IMR-90 (cell line): Measurements from ENCODE around the gene BCHE. TPM values are rescaled to one million over a fixed set of nuclear protein-coding genes. Genes with fewer than 3 reads are reported as not detected.

Experiments
- ATAC-seq: fragments of 200-7000 bp; cut with Tn5 transposase; 2 replicates; pipeline ENCODE4 v1.9.1; 2020; ENCODE audit warnings: low read depth, mild to moderate bottlenecking, moderate library complexity
- BruUV-seq: library from RNA; stranded (reverse); fragments of 400-500 nt; replicated peaks from 2 replicates; lab custom pipeline; 2021; lab: Mats Ljungman, UMichigan
- CTCF ChIA-PET: fragments of 300-600 bp; formaldehyde crosslinking; extraction: SDS; loops from one replicate; lab custom pipeline; 2021; ENCODE audit warnings: antibody characterized with exemption; lab: Yijun Ruan, JAX
- POLR2A ChIA-PET: fragments of 300-600 bp; sonication (Branson Sonifier 250); formaldehyde crosslinking; loops from one replicate; lab custom pipeline; 2022; ENCODE audit warnings: antibody characterized with exemption; ENCODE audit not compliant: unreplicated experiment; lab: Charles Lee
- DNase-seq: peaks from one replicate; pipeline ENCODE4 v3.0.0; 2013
- H2AFZ ChIP-seq: replicated peaks from 2 replicates; pipeline ENCODE3; 2013; ENCODE audit warnings: low read length, mild to moderate bottlenecking; ENCODE audit not compliant: poor library complexity
- H2AK5ac ChIP-seq: 2 replicates; pipeline ENCODE4 v1.6.1; 2013; ENCODE audit warnings: low read depth, low read length, inconsistent platforms
- H2AK9ac ChIP-seq: replicated peaks from 2 replicates; pipeline ENCODE3; 2013; ENCODE audit warnings: mild to moderate bottlenecking, low read depth, low read length, moderate library complexity; ENCODE audit not compliant: poor library complexity
- H2BK120ac ChIP-seq: 2 replicates; pipeline ENCODE4 v1.6.1; 2013; ENCODE audit warnings: low read depth, low read length, inconsistent platforms
- H2BK15ac ChIP-seq: 3 replicates; pipeline ENCODE4 v1.6.1; 2013; ENCODE audit warnings: low read depth, low read length, inconsistent platforms
- H2BK20ac ChIP-seq: 2 replicates; pipeline ENCODE4 v1.6.1; 2013; ENCODE audit warnings: low read depth, mild to moderate bottlenecking, inconsistent platforms, low read length, moderate library complexity
- H2BK5ac ChIP-seq: 2 replicates; pipeline ENCODE4 v1.6.1; 2013; ENCODE audit warnings: mild to moderate bottlenecking, low read depth, low read length, inconsistent platforms; ENCODE audit not compliant: poor library complexity, severe bottlenecking
- H3K14ac ChIP-seq: replicated peaks from 2 replicates; pipeline ENCODE4 v1.6.1; 2013; ENCODE audit warnings: low read depth, low read length, inconsistent platforms
- H3K18ac ChIP-seq: 2 replicates; pipeline ENCODE4 v1.6.1; 2013; ENCODE audit warnings: low read depth, low read length, control low read depth
- H3K23ac ChIP-seq: 2 replicates; pipeline ENCODE4 v1.6.1; 2013; ENCODE audit warnings: low read depth, low read length, inconsistent platforms
- H3K27ac ChIP-seq: 2 replicates; pipeline ENCODE4 v1.5.1; 2013; ENCODE audit warnings: mild to moderate bottlenecking, control low read depth, low read length; ENCODE audit not compliant: insufficient read depth
- H3K27me3 ChIP-seq: 2 replicates; pipeline ENCODE4 v1.6.1; 2013; ENCODE audit warnings: low read length; ENCODE audit not compliant: control insufficient read depth, insufficient read depth
- H3K36me3 ChIP-seq: 2 replicates; pipeline ENCODE4 v1.6.1; 2013; ENCODE audit warnings: low read length, mixed read lengths; ENCODE audit not compliant: control insufficient read depth, insufficient read depth
- H3K4ac ChIP-seq: 2 replicates; pipeline ENCODE4 v1.6.1; 2013; ENCODE audit warnings: low read depth, low read length, inconsistent platforms
- H3K4me1 ChIP-seq: 2 replicates; pipeline ENCODE4 v1.6.1; 2013; ENCODE audit warnings: low read length, mixed read lengths; ENCODE audit not compliant: control insufficient read depth, insufficient read depth
- H3K4me2 ChIP-seq: 2 replicates; pipeline ENCODE4 v1.6.1; 2013; ENCODE audit warnings: low read depth, mild to moderate bottlenecking, control low read depth, low read length, moderate library complexity
- H3K4me3 ChIP-seq: 2 replicates; pipeline ENCODE4 v1.5.1; 2013; ENCODE audit warnings: low read depth, mild to moderate bottlenecking, control low read depth, low read length, moderate library complexity; ENCODE audit not compliant: insufficient read depth
- H3K56ac ChIP-seq: 2 replicates; pipeline ENCODE4 v1.6.1; 2013; ENCODE audit warnings: low read length, inconsistent platforms; ENCODE audit not compliant: insufficient read depth; ENCODE audit errors: extremely low read depth
- H3K79me1 ChIP-seq, 2 experiments: 2 replicates each; pipeline ENCODE4 v1.6.1; 2013; ENCODE audit warnings: low read length in 2 of 2, inconsistent platforms in 1 of 2, low read depth in 1 of 2
- H3K9ac ChIP-seq: 2 replicates; pipeline ENCODE4 v1.6.1; 2013; ENCODE audit warnings: low read depth, low read length, control low read depth
- H3K9me1 ChIP-seq: 2 replicates; pipeline ENCODE4 v1.6.1; 2013; ENCODE audit warnings: low read length, inconsistent platforms; ENCODE audit not compliant: insufficient read depth
- H3K9me3 ChIP-seq: 2 replicates; pipeline ENCODE4 v1.6.1; 2013; ENCODE audit warnings: low read length; ENCODE audit not compliant: control insufficient read depth, insufficient read depth
- H4K20me1 ChIP-seq: 2 replicates; pipeline ENCODE4 v1.6.1; 2013; ENCODE audit warnings: low read length, inconsistent platforms; ENCODE audit not compliant: insufficient read depth
- H4K5ac ChIP-seq: 2 replicates; pipeline ENCODE4 v1.6.1; 2013; ENCODE audit warnings: mild to moderate bottlenecking, low read depth, low read length, control low read depth
- H4K8ac ChIP-seq, 2 experiments: 2 replicates each; pipeline ENCODE4 v1.6.1; 2013; ENCODE audit warnings: low read depth in 2 of 2, low read length in 2 of 2, control low read depth in 1 of 2, inconsistent platforms in 1 of 2
- H4K91ac ChIP-seq: 2 replicates; pipeline ENCODE4 v1.6.1; 2013; ENCODE audit warnings: low read depth, low read length, inconsistent platforms; ENCODE audit not compliant: insufficient read depth
- BHLHE40 ChIP-seq: fragments of 150-350 bp; IDR thresholded peaks from 2 replicates; pipeline ENCODE4 v1.6.1; 2016; ENCODE audit warnings: mild to moderate bottlenecking, low read depth, low read length
- CEBPB ChIP-seq: IDR thresholded peaks from 2 replicates; pipeline ENCODE4 v1.6.1; 2012; ENCODE audit warnings: low read depth, low read length, improper control_type of control experiment
- CHD1 ChIP-seq: IDR thresholded peaks from 2 replicates; pipeline ENCODE4 v1.6.1; 2012; ENCODE audit warnings: low read depth, low read length, improper control_type of control experiment
- FOS ChIP-seq: fragments of 150-350 bp; IDR thresholded peaks from 2 replicates; pipeline ENCODE4 v1.6.1; 2016; ENCODE audit warnings: low read depth, low read length
- MAFK ChIP-seq: IDR thresholded peaks from 2 replicates; pipeline ENCODE4 v1.6.1; 2012; ENCODE audit warnings: low read depth, low read length, improper control_type of control experiment
- MAZ ChIP-seq: IDR thresholded peaks from 2 replicates; pipeline ENCODE4 v1.6.1; 2012; ENCODE audit warnings: low read depth, mild to moderate bottlenecking, low read length, improper control_type of control experiment, moderate library complexity, borderline replicate concordance
- MXI1 ChIP-seq: IDR thresholded peaks from 2 replicates; pipeline ENCODE4 v1.6.1; 2012; ENCODE audit warnings: low read depth, mild to moderate bottlenecking, low read length, moderate library complexity, borderline replicate concordance
- NFE2L2 ChIP-seq: fragments of 150-350 bp; IDR thresholded peaks from 2 replicates; pipeline ENCODE4 v1.6.1; 2016; ENCODE audit warnings: low read depth, mild to moderate bottlenecking, low read length
- POLR2A ChIP-seq: IDR thresholded peaks from 2 replicates; pipeline ENCODE4 v1.6.1; 2012; ENCODE audit warnings: mild to moderate bottlenecking, low read depth, low read length
- RAD21 ChIP-seq: IDR thresholded peaks from 2 replicates; pipeline ENCODE4 v1.6.1; 2012; ENCODE audit warnings: low read length, improper control_type of control experiment
- RCOR1 ChIP-seq: IDR thresholded peaks from 2 replicates; pipeline ENCODE4 v1.6.1; 2012; ENCODE audit warnings: mild to moderate bottlenecking, low read length, improper control_type of control experiment; ENCODE audit not compliant: insufficient replicate concordance
- RFX5 ChIP-seq: IDR thresholded peaks from 2 replicates; pipeline ENCODE4 v1.8.0; 2012; ENCODE audit warnings: low read depth, mild to moderate bottlenecking, low read length, moderate library complexity
- SMC3 ChIP-seq: fragments of 150-350 bp; IDR thresholded peaks from 2 replicates; pipeline ENCODE4 v1.6.1; 2016; ENCODE audit warnings: low read depth, mild to moderate bottlenecking, antibody characterized with exemption, low read length, moderate library complexity
- WGBS, 2 experiments: methylation state at CpG; one replicate each; pipeline versions ENCODE4 v1.1.5 to v1.1.7; 2013; ENCODE audit warnings: missing lambda C conversion rate in 2 of 2; ENCODE audit not compliant: insufficient read length in 1 of 2; ENCODE audit errors: extremely low coverage in 2 of 2; 5-methylcytosine and 5-hydroxymethylcytosine counted together
- dilution Hi-C: fragments of 300-500 bp; cut with HindIII; formaldehyde crosslinking; loops from one replicate; pipeline ENCODE4 v1.14.3; 2018; ENCODE audit warnings: low sequenced_read_pairs; ENCODE audit not compliant: unreplicated experiment
- in situ Hi-C: fragments of 300-500 bp; cut with MboI; formaldehyde crosslinking; loops from 3 replicates; pipeline ENCODE4 v1.14.3; 2019; ENCODE audit warnings: low sequenced_read_pairs, inconsistent platforms, mixed read lengths
- intact Hi-C: fragments of 100-400 bp; cut with micrococcal nuclease; formaldehyde crosslinking; loops from 2 replicates; pipeline ENCODE4 v1.10.0; 2022
- polyA plus RNA-seq, 3 experiments: library from polyadenylated mRNA; depleted of rRNA; stranded (reverse); fragments of >200 nt; gene quantifications; 2 replicates each; pipeline ENCODE4 v1.2.3, GENCODE V29; 2012; ENCODE audit warnings: low replicate concordance in 1 of 3
- total RNA-seq: library from RNA; depleted of rRNA; stranded (reverse); fragments of >200 nt; gene quantifications from 2 replicates; pipeline ENCODE4 v1.2.3, GENCODE V29; 2012
- TF ChIP-seq, protein P1 (sequence below): conservative IDR thresholded peaks from 2 replicates; pipeline ENCODE4 v1.5.1; 2012; ENCODE audit warnings: mild to moderate bottlenecking, low read depth, low read length, improper control_type of control experiment
- TF ChIP-seq, protein P2 (sequence below): fragments of 150-350 bp; IDR thresholded peaks from 2 replicates; pipeline ENCODE4 v1.6.1; 2016; ENCODE audit warnings: low read depth, mild to moderate bottlenecking, low read length, moderate library complexity, borderline replicate concordance
- TF ChIP-seq, protein P3 (sequence below): fragments of 150-350 bp; IDR thresholded peaks from 2 replicates; pipeline ENCODE4 v1.6.1; 2017; ENCODE audit warnings: mild to moderate bottlenecking, antibody characterized with exemption, low read length, low read depth

Gene BCHE
- total and polyA plus RNA-seq, 2 of the 4 experiments (the other 2 are of a cell fraction), result 1.5 to 1.6 TPM

DNA sequence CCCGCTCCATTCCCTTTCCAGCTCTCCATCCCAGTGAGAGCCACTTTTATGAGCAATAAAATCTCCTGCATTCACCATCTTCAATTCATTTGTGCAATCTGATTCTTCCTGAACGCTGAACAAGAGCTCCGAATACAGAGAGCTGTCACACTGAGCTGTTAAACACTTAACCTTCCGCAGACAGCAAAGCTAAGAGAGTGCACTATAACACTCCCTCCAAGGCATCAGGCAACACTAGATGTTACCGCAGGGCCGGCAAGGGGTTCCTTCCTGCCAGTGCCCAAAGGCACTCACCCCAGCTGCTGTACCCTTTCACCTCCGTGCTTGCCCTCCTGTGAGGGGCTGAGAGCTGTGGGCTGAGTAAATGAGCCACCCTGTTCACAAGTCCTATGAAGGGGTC, 85.6 kb downstream of the BCHE start:
- H4K91ac ChIP-seq, result no peak overlapping the region
- H2AK9ac ChIP-seq, result no peak overlapping the region
- no peak overlapping the region for H2BK120ac ChIP-seq
- in situ Hi-C loops, result no loop called here
- no peak overlapping the region for H2AK5ac ChIP-seq
- H4K20me1 ChIP-seq, result no peaks in the 10 kb centered on the region
- no peak overlapping the region for H4K8ac ChIP-seq
- no peak overlapping the region for H2BK5ac ChIP-seq
- no peaks in the 10 kb centered on the region for H3K4me1 ChIP-seq
- no peak overlapping the region for H4K5ac ChIP-seq
- no peak overlapping the region for H3K56ac ChIP-seq
- H3K4me2 ChIP-seq, result no peak overlapping the region
- ChIA-PET POLR2A (no interaction called here), CTCF (no interaction called here)
- WGBS, 2 experiments, result 71% methylated on average over 1 of the region's 7 CpGs; no CpG with 5 or more reads in 1 of the 2 experiments
- no peaks in the 10 kb centered on the region for H3K79me1 ChIP-seq
- no peaks in the 10 kb centered on the region for H3K27me3 ChIP-seq
- no peak overlapping the region for H2AFZ ChIP-seq
- peaks cover 2% of the 10 kb centered on the region; the same call in 1 of the 2 replicates for H3K9me3 ChIP-seq
- H2BK15ac ChIP-seq, result no peak overlapping the region
- intact Hi-C loops, result no loop called here
- no peak overlapping the region for H3K27ac ChIP-seq
- no peaks in the 10 kb centered on the region for H3K36me3 ChIP-seq
- H2BK20ac ChIP-seq, result no peak overlapping the region
- no peak overlapping the region for H3K4ac ChIP-seq
- no TSS peak for BruUV-seq
- ATAC-seq (no peak), DNase-seq (no peak)
- H3K9ac ChIP-seq, result no peak overlapping the region
- no peak overlapping the region for H3K4me3 ChIP-seq
- TF ChIP-seq POLR2A, result no peak
- TF ChIP-seq NFE2L2, result no peak
- no peak for TF ChIP-seq RCOR1
- no peak for TF ChIP-seq MAFK
- no peak for TF ChIP-seq RAD21
- no peak for TF ChIP-seq SMC3
- TF ChIP-seq MXI1, result no peak
- no peak for TF ChIP-seq BHLHE40
- TF ChIP-seq RFX5, result no peak
- TF ChIP-seq CHD1, result no peak
- TF ChIP-seq, protein P1, sequence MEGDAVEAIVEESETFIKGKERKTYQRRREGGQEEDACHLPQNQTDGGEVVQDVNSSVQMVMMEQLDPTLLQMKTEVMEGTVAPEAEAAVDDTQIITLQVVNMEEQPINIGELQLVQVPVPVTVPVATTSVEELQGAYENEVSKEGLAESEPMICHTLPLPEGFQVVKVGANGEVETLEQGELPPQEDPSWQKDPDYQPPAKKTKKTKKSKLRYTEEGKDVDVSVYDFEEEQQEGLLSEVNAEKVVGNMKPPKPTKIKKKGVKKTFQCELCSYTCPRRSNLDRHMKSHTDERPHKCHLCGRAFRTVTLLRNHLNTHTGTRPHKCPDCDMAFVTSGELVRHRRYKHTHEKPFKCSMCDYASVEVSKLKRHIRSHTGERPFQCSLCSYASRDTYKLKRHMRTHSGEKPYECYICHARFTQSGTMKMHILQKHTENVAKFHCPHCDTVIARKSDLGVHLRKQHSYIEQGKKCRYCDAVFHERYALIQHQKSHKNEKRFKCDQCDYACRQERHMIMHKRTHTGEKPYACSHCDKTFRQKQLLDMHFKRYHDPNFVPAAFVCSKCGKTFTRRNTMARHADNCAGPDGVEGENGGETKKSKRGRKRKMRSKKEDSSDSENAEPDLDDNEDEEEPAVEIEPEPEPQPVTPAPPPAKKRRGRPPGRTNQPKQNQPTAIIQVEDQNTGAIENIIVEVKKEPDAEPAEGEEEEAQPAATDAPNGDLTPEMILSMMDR, result no peak
- TF ChIP-seq CEBPB, result no peak
- TF ChIP-seq FOS, result no peak
- TF ChIP-seq MAZ, result no peak
- TF ChIP-seq, protein P2, sequence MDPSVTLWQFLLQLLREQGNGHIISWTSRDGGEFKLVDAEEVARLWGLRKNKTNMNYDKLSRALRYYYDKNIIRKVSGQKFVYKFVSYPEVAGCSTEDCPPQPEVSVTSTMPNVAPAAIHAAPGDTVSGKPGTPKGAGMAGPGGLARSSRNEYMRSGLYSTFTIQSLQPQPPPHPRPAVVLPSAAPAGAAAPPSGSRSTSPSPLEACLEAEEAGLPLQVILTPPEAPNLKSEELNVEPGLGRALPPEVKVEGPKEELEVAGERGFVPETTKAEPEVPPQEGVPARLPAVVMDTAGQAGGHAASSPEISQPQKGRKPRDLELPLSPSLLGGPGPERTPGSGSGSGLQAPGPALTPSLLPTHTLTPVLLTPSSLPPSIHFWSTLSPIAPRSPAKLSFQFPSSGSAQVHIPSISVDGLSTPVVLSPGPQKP, result no peak
- TF ChIP-seq, protein P3, sequence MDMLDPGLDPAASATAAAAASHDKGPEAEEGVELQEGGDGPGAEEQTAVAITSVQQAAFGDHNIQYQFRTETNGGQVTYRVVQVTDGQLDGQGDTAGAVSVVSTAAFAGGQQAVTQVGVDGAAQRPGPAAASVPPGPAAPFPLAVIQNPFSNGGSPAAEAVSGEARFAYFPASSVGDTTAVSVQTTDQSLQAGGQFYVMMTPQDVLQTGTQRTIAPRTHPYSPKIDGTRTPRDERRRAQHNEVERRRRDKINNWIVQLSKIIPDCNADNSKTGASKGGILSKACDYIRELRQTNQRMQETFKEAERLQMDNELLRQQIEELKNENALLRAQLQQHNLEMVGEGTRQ, result no peak
- dilution Hi-C loops, result no loop called here
- H3K23ac ChIP-seq, result no peak overlapping the region
- no peak overlapping the region for H3K14ac ChIP-seq
- no peak overlapping the region for H3K18ac ChIP-seq
- H3K9me1 ChIP-seq, result no peaks in the 10 kb centered on the region
